Mesothelial cell of epicardium (in vitro differentiated cells): Measurements from ENCODE around the gene PPM1J. TPM values are rescaled to one million over a fixed set of nuclear protein-coding genes. Genes with fewer than 3 reads are reported as not detected.
"Not testable (repeated sequence)": the region's sequence is repeated elsewhere in the genome, so short reads cannot be mapped to it uniquely, and the experiment has no call there.

Experiments
- DNase-seq, 2 experiments: peaks; one replicate each; pipeline ENCODE4 v3.0.0; 2021; ENCODE audit warnings: low spot score in 2 of 2; ENCODE audit not compliant: unreplicated experiment in 2 of 2
- H3K27ac Mint-ChIP-seq: 2 replicates; pipeline ENCODE4 v1.8.0; 2021; ENCODE audit warnings: mixed read lengths
- H3K27me3 Mint-ChIP-seq: 2 replicates; pipeline ENCODE4 v1.8.0; 2021; ENCODE audit warnings: low read depth, mixed read lengths
- H3K36me3 Mint-ChIP-seq: 2 replicates; pipeline ENCODE4 v1.8.0; 2021; ENCODE audit warnings: mixed read lengths
- H3K4me1 Mint-ChIP-seq: 2 replicates; pipeline ENCODE4 v1.8.0; 2021; ENCODE audit warnings: mixed read lengths
- H3K4me3 Mint-ChIP-seq: 2 replicates; pipeline ENCODE4 v1.8.0; 2021; ENCODE audit warnings: mild to moderate bottlenecking, moderate library complexity, mixed read lengths
- H3K9me3 Mint-ChIP-seq: 2 replicates; pipeline ENCODE4 v1.8.0; 2021; ENCODE audit warnings: mixed read lengths
- CTCF ChIP-seq: fragments of 200-600 bp; sonication (generic); IDR thresholded peaks from one replicate; pipeline ENCODE4 v1.5.0; 2021; ENCODE audit warnings: antibody characterized with exemption; ENCODE audit not compliant: unreplicated experiment
- total RNA-seq: library from RNA; stranded (reverse); gene quantifications from 3 replicates; pipeline ENCODE4 v1.2.1, GENCODE V29; 2021

PPM1J gene
- total RNA-seq, 1 donor from 2014 or later, result 4.3 TPM

DNA sequence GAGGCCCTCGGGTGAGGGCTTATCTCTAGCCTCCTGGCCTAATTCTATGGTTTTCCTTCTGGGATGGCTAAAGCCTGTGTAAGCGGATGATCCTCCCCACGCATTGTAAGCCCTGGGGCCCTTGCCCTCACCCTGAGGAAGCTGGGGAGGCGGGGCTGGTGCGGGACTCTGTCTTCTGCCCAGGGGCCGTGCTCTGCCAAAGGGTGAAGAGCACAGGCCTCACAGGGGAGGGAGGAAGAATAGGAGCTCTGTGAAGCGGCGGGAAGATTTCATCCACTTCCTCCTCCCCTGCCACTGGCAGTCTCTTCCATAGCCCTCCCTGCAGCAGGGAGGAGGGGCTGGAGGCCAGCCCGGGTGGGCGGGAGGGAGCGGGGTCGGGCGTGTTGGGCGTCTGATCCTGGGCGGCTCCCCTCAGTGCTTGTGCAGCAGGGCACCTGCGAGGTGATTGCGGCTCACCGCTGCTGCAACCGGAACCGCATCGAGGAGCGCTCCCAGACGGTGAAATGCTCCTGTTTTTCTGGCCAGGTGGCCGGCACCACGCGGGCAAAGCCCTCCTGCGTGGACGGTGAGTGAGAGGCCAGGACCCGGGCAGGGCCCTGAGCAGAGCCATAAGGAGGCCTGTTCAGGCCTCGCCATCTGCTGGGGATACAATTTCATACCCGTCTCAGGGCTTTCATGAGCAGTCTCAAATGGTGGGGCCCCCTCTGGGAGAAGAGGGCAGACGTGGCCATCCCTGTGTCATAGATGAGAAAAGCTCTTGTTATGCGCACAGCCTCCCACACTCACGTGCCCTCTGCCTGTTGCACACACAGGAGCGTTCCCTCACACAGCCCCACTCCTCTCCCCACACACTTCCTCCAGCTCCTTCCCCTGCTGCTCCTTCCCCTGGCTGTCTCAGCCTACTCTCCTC, 7.7 kb upstream of the PPM1J start:
- peaks cover 22% of the 10 kb centered on the region for H3K4me1 Mint-ChIP-seq
- H3K27me3 Mint-ChIP-seq, result peaks cover 13% of the 10 kb centered on the region
- peak overlapping the region; percentile 97 for H3K27ac Mint-ChIP-seq
- peak overlapping the region; percentile 67 for H3K4me3 Mint-ChIP-seq
- no peaks in the 10 kb centered on the region for H3K36me3 Mint-ChIP-seq
- H3K9me3 Mint-ChIP-seq, result no peaks in the 10 kb centered on the region
- DNase-seq, result no peak
- TF ChIP-seq CTCF, result no peak

DNA sequence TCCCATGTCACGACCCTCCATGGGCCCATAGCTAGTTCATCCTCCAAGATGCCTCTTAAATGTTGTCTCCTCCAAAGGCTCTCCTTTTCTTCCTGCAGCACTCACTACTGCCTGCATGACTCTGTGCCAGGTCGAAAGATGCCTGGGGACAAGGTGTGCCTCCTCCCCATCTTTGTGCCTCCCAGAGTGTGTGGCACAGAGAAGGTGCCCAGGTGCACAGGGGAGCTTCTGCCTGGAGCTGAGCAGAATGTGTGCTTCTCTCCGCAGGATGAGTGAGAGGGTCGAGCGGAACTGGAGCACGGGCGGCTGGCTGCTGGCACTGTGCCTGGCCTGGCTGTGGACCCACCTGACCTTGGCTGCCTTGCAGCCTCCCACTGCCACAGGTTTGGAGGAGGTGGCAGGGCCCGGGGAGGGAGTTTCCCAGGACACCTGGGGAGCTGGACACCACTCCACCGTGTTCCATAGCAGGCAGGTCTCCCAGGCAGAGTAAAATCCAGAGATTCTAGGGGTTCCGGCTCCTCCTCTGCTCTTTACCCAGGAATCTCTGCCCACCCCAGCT, 6.9 kb upstream of the PPM1J start:
- peaks cover 22% of the 10 kb centered on the region for H3K4me1 Mint-ChIP-seq
- H3K36me3 Mint-ChIP-seq, result no peaks in the 10 kb centered on the region
- TF ChIP-seq CTCF, result no peak
- H3K4me3 Mint-ChIP-seq, result peak overlapping the region; percentile 67
- H3K27ac Mint-ChIP-seq, result peak overlapping the region; percentile 97
- peaks cover 13% of the 10 kb centered on the region for H3K27me3 Mint-ChIP-seq
- H3K9me3 Mint-ChIP-seq, result no peaks in the 10 kb centered on the region
- DNase-seq, result no peak

GRCh38 chr1:112721294-112721693, 6.2 kb upstream of the PPM1J start:
- H3K36me3 Mint-ChIP-seq, H3K4me3 Mint-ChIP-seq, H3K9me3 Mint-ChIP-seq, H3K27ac Mint-ChIP-seq, DNase-seq: not testable (repeated sequence)
- Mint-ChIP-seq H3K4me1 (peaks cover 24% of the 10 kb centered on the region), H3K27me3 (peaks cover 13% of the 10 kb centered on the region)

DNA sequence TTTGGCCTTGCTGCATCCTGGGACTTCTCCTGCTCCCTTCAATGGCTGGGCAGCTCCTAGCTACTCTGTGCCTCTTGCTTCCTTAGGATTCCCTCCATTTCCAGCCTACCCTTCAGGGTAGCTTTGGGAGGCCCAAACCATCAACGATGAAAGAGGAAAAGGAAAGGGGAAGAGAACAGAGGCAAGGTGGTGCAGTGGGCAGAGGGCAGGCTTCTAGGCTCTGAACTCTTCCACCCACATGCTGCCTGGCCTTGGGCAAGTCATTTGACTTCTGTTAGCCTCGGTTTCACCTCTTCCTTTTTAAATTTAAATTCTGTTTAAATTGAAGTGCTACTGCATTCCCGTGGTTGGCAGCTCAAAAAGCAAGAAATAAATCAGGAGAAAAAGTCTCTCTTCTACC, 5.7 kb upstream of the PPM1J start:
- Mint-ChIP-seq H3K9me3 (no peaks in the 10 kb centered on the region), H3K27ac (no peak overlapping the region), H3K4me3 (no peak overlapping the region), H3K4me1 (peaks cover 28% of the 10 kb centered on the region), H3K36me3 (no peaks in the 10 kb centered on the region), H3K27me3 (peaks cover 13% of the 10 kb centered on the region)
- no peak for TF ChIP-seq CTCF
- DNase-seq, result no peak

- Mint-ChIP-seq H3K4me1 (peaks cover 30% of the 10 kb centered on the region), H3K9me3 (no peaks in the 10 kb centered on the region), H3K27ac (no peak overlapping the region), H3K36me3 (no peaks in the 10 kb centered on the region), H3K4me3 (no peak overlapping the region), H3K27me3 (peaks cover 13% of the 10 kb centered on the region)
- TF ChIP-seq CTCF, result no peak
- DNase-seq, result no peak
These were observed 4.6 kb upstream of the PPM1J start for GRCh38 chr1:112719706-112720105.

- peaks cover 35% of the 10 kb centered on the region for H3K4me1 Mint-ChIP-seq
- H3K9me3 Mint-ChIP-seq, result no peaks in the 10 kb centered on the region
- H3K27ac Mint-ChIP-seq, result peak overlapping the region; percentile 86
- peak; percentile 80 for TF ChIP-seq CTCF
- H3K27me3 Mint-ChIP-seq, result peaks cover 21% of the 10 kb centered on the region
- DNase-seq, result peak; percentile 82 to 90
- no peak overlapping the region for H3K4me3 Mint-ChIP-seq
- H3K36me3 Mint-ChIP-seq, result no peaks in the 10 kb centered on the region
These were observed 3.7 kb upstream of the PPM1J start for GRCh38 chr1:112718691-112719418.
